Astrocyte of the cerebellum (primary cell): ENCODE results near the gene CDPF1.

Experiments used
- DNase-seq: peaks from one replicate; pipeline ENCODE4 v3.0.0-alpha.2; 2011; ENCODE audit warnings: low read depth
- H3K4me3 ChIP-seq: 2 replicates; pipeline ENCODE4 v1.5.1; 2011; ENCODE audit warnings: mild to moderate bottlenecking, low read depth, low read length, moderate library complexity
- in situ Hi-C: cut with HindIII; loops from 2 replicates; pipeline ENCODE4 v1.10.0; 2017; ENCODE audit warnings: low sequenced_read_pairs
- TF ChIP-seq, protein P1 (sequence below): IDR thresholded peaks from 2 replicates; pipeline ENCODE4 v1.5.1; 2012; ENCODE audit warnings: low read length, low read depth, moderate library complexity, mild to moderate bottlenecking; ENCODE audit errors: missing control alignments

Gene CDPF1

DNA sequence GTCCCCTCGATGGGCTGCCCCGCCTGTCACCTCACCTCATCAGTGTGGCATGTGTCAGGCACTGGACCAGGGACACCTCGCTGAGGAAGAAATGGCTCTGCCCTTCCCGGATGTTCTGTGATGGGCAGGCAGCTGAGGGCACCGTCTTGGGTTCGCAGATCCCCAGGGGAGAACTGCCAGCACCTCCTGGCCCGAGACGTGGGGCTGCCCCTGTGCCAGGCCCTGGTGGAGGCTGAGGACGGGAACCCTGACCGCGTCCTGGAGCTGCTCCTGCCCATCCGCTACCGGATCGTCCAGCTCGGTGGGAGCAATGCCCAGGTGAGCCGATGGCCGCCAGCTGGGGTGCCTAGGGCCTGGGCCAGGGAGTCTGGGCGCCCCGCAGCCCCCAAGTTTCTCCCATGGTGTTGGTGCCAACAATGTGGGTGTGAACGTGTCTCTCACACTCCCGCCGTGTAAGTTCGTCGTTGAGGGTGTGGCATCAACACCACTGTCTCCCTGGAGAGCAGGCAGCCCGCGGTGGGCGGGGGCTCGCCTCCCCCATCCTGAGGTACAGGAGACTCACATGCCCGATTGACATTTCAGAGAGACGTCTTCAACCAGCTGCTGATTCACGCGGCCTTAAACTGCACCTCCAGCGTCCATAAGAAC is 39.3 kb upstream of the CDPF1 start:
- TF ChIP-seq, protein P1, sequence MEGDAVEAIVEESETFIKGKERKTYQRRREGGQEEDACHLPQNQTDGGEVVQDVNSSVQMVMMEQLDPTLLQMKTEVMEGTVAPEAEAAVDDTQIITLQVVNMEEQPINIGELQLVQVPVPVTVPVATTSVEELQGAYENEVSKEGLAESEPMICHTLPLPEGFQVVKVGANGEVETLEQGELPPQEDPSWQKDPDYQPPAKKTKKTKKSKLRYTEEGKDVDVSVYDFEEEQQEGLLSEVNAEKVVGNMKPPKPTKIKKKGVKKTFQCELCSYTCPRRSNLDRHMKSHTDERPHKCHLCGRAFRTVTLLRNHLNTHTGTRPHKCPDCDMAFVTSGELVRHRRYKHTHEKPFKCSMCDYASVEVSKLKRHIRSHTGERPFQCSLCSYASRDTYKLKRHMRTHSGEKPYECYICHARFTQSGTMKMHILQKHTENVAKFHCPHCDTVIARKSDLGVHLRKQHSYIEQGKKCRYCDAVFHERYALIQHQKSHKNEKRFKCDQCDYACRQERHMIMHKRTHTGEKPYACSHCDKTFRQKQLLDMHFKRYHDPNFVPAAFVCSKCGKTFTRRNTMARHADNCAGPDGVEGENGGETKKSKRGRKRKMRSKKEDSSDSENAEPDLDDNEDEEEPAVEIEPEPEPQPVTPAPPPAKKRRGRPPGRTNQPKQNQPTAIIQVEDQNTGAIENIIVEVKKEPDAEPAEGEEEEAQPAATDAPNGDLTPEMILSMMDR = no peak
- H3K4me3 ChIP-seq = no peak overlapping the region
- in situ Hi-C loops = no loop called here
- no peak for DNase-seq

DNA sequence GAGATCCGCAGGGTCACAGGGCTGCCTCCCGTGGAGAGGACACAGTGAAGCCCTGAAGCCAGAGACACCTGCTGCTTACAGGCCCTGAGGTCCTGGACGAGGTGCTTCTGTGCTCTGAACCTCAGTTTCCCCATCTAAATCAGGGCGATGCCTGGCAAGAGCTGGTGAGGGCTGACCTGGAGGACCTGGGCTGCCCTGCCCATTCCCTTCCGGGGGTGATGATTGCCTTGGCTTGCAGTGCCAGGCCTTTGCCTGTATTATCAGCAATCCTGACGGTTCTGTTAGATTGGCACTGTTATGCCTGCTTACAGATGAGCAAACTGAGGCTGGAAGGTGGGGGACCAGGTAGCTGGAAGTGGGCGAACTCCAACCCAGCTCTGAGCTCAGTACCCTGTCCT is 38.8 kb upstream of the CDPF1 start:
- H3K4me3 ChIP-seq = no peak overlapping the region
- in situ Hi-C loops = no loop called here
- DNase-seq = no peak
- TF ChIP-seq, protein P1 = no peak

DNA sequence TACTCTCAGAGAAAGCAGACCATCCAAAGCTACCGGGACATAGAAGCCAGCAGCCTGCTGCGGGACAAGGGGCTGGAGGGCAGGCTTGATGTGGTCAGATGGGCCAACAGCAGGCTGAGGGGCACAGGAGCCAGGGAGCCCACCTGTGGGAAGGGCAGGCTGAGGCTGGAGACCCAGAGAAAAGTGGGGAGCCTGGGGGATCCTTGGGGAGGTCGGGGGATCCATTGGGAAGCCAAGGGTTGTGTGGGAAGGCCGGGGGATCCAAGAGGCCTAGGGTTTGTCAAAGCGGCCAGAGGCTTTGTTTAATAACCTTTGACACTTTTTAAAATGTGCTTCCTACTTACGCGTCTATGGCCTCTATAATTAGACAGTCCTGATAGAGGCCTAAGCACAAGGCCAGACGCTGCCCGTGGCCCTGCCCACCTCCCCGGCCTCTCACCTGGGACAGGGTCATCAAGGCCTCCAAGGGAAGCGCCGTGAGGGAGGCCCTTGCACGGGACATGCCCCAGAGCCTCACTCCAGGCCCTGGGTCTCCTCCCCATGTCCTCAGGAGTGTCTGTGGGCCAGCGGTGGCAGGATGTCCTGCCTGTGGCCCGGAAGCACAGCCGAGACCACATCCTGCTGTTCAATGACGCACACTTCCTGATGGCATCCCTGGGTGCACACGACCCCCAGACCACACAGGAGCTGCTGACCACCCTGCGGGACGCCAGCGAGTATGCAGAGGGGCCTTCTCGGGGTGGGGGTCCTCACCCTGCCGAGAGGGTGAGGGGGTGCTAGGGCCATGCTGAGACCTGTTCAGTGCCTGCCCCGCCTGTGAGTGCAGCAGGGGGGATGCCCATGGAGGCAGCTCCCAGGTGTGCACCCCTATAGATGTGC is 38.0 kb upstream of the CDPF1 start:
- in situ Hi-C loops = no loop called here
- no peak for DNase-seq

DNA sequence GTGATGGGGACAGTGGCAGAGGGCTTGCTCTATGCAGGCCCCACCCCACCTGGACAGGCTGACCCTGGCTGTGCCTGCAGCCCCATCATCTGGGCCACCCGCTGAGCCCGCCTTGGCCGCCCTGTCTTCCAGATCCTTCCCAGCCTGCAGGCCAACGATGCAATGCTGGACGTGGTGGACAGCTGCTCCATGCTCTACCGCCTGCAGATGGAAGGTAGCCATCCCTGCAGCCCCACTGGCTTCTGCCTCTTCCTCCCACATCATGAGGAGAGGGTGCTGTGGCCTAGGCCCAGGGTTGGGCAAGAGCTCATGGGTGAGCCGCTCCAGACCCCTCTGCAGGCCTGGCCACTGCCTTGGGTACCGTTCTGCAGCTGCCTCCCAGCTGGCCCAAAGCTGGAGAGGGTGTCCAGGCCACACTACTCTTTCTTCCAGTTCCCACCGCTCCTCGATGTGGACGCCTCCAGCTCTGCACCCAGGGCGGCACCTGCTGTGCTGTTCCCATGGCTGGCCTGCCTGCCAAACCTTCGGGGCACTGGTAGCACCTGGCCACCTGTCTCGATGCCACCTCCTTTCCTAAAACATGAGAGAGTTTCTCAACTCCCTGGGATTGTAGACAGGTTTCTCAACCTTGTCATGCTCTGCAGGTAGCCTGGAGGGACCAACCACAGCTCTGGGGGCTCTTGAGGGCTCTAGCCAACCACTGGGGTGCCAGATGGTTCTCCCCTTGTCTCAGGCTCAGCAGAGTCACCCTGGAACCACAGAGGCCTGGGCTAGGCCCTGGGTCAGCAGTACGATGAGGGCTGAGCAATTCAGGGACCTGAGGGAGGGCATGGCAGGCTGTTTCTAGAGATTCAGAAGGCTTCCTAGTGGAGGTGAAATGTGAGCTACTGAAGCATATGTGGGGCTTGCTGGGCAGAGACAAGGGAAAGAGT is 37.1 kb upstream of the CDPF1 start:
- H3K4me3 ChIP-seq = no peak overlapping the region
- TF ChIP-seq, protein P1 = no peak
- in situ Hi-C loops = no loop called here
- no peak for DNase-seq

More for the DNA sequence above, 38.0 kb upstream of the CDPF1 start:
- TF ChIP-seq, protein P1 = no peak
- no peak overlapping the region for H3K4me3 ChIP-seq

DNA sequence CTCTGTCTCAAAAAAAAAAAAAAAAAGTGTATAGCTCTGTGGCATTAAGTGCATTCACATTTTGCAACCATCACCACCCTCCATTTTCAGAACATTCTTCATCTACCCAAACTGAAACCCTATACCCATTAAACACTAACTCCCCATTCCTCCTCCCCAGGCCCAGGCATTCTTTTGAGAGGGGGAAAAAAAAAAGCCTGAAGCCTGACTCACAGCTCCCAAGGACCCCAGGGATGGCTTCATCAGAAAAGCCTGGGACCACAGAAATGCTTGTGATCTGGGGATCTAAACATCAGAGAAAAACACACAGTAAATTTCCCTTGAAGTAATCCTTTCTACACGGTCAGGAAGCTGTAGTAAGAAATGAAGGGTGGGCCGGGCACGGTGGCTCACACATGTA is 35.9 kb upstream of the CDPF1 start:
- DNase-seq = no peak
- in situ Hi-C loops = no loop called here
- no peak overlapping the region for H3K4me3 ChIP-seq
- TF ChIP-seq, protein P1 = no peak

DNA sequence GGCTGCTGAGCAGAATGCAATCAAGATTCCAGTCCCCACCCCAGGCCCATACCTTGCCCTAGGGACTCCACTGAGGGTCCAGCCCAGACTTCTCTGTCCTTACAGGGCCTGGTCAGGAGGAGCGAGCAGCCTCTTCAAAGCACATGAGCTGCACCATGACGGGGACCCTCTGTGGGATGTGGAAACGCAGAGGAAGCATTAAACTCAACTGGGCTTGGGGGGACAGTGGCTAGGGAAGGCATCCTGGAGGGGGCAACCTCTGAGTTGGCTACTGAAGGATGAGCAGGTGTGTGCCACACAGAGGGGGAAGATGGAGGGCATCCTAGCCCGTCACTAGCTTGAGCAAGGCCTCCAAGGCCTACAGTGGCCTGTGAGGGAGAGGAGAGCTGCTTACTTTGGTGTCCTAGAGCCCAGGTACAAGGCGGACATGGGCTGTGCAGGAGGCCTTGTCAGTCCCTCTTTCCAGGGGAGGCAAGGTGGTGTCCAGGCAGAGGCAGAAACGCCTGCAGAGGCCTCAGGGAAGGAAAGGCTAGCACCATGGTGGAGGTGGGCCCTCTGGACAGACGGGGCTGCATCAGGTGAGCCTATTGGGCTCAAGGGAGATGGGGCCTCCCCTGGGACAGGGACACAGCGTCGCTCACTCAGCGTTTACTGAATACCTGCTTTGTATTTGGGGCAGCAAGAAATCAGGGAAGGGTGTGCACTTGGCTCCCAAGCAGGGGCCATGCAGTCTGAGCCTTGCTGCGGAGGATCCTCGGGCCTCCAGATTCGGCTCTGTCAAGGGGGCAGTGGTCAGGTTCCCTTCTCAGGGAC is 32.0 kb upstream of the CDPF1 start:
- no peak overlapping the region for H3K4me3 ChIP-seq
- in situ Hi-C loops = no loop called here
- DNase-seq = no peak
- TF ChIP-seq, protein P1 = no peak
